H9 (cell line): ENCODE measurements around the gene TENM3. TPM values are rescaled to one million over a fixed set of nuclear protein-coding genes. Genes with fewer than 3 reads are reported as not detected.

ENCODE experiments used
- DNase-seq: peaks from one replicate; pipeline ENCODE4 v3.0.0-alpha.2; 2017
- H2AFZ ChIP-seq: one replicate; pipeline ENCODE4 v1.6.1; 2013; ENCODE audit warnings: mild to moderate bottlenecking, low read length, control low read depth, moderate library complexity
- H2AK5ac ChIP-seq: 2 replicates; pipeline ENCODE4 v1.6.1; 2013; ENCODE audit warnings: low read length, control low read depth, mixed read lengths; ENCODE audit not compliant: insufficient read length
- H2BK120ac ChIP-seq: one replicate; pipeline ENCODE4 v1.6.1; 2013; ENCODE audit warnings: low read depth, mild to moderate bottlenecking, low read length, control low read depth, inconsistent platforms; ENCODE audit not compliant: poor library complexity, severe bottlenecking
- H2BK12ac ChIP-seq: 2 replicates; pipeline ENCODE4 v1.6.1; 2013; ENCODE audit warnings: low read length, control low read depth, mixed read lengths, low read depth; ENCODE audit not compliant: insufficient read length
- H2BK15ac ChIP-seq: 2 replicates; pipeline ENCODE4 v1.6.1; 2013; ENCODE audit warnings: low read depth, low read length, control low read depth
- H2BK20ac ChIP-seq: one replicate; pipeline ENCODE4 v1.6.1; 2013; ENCODE audit warnings: low read depth, mild to moderate bottlenecking, low read length, control low read depth, inconsistent platforms; ENCODE audit not compliant: poor library complexity, severe bottlenecking
- H2BK5ac ChIP-seq: 2 replicates; pipeline ENCODE4 v1.6.1; 2013; ENCODE audit warnings: low read length, control low read depth, mixed read lengths; ENCODE audit not compliant: insufficient read length
- H3K14ac ChIP-seq: 2 replicates; pipeline ENCODE4 v1.6.1; 2013; ENCODE audit warnings: low read length, control low read depth; ENCODE audit not compliant: insufficient read depth
- H3K18ac ChIP-seq: 2 replicates; pipeline ENCODE4 v1.6.1; 2013; ENCODE audit warnings: low read depth, mild to moderate bottlenecking, mixed read lengths, low read length, control low read depth; ENCODE audit not compliant: insufficient read length
- H3K23ac ChIP-seq: 2 replicates; pipeline ENCODE4 v1.6.1; 2013; ENCODE audit warnings: low read length, control low read depth, mixed read lengths, low read depth; ENCODE audit not compliant: insufficient read length
- H3K23me2 ChIP-seq: 2 replicates; pipeline ENCODE4 v1.6.1; 2013; ENCODE audit warnings: low read depth, mild to moderate bottlenecking, mixed read lengths, low read length, control low read depth; ENCODE audit not compliant: insufficient read length, poor library complexity, severe bottlenecking
- H3K27ac ChIP-seq: 2 replicates; pipeline ENCODE4 v1.5.1; 2013; ENCODE audit warnings: low read length, control low read depth, mixed read lengths, low read depth; ENCODE audit not compliant: insufficient read length
- H3K27me3 ChIP-seq: 2 replicates; pipeline ENCODE4 v1.6.1; 2013; ENCODE audit warnings: low read length, control low read depth, inconsistent platforms; ENCODE audit not compliant: insufficient read depth
- H3K4ac ChIP-seq: 2 replicates; pipeline ENCODE4 v1.6.1; 2013; ENCODE audit warnings: low read depth, mild to moderate bottlenecking, control low read depth, inconsistent platforms, low read length, moderate library complexity
- H3K4me1 ChIP-seq: 2 replicates; pipeline ENCODE4 v1.6.1; 2013; ENCODE audit warnings: low read length, control low read depth, inconsistent platforms; ENCODE audit not compliant: insufficient read depth
- H3K4me2 ChIP-seq: 2 replicates; pipeline ENCODE4 v1.6.1; 2013; ENCODE audit warnings: low read length, control low read depth, mixed read lengths; ENCODE audit not compliant: insufficient read length, insufficient read depth
- H3K56ac ChIP-seq: 2 replicates; pipeline ENCODE4 v1.6.1; 2013; ENCODE audit warnings: low read depth, mild to moderate bottlenecking, mixed read lengths, low read length, control low read depth; ENCODE audit not compliant: insufficient read length
- H3K79me1 ChIP-seq: 2 replicates; pipeline ENCODE4 v1.6.1; 2013; ENCODE audit warnings: low read depth, mild to moderate bottlenecking, moderate library complexity, low read length, control low read depth, inconsistent platforms; ENCODE audit not compliant: insufficient read depth, poor library complexity, severe bottlenecking
- H3K79me2 ChIP-seq: 2 replicates; pipeline ENCODE4 v1.6.1; 2013; ENCODE audit warnings: low read length, control low read depth, inconsistent platforms; ENCODE audit not compliant: insufficient read depth
- H3K9ac ChIP-seq: 2 replicates; pipeline ENCODE4 v1.6.1; 2013; ENCODE audit warnings: low read length, control low read depth, mixed read lengths; ENCODE audit not compliant: insufficient read length; ENCODE audit errors: extremely low read depth
- H3K9me3 ChIP-seq: one replicate; pipeline ENCODE4 v1.6.1; 2013; ENCODE audit warnings: low read depth, low read length, inconsistent platforms; ENCODE audit not compliant: control insufficient read depth
- H3T11ph ChIP-seq: one replicate; pipeline ENCODE4 v1.6.1; 2013; ENCODE audit warnings: mild to moderate bottlenecking, low read length, control low read depth, inconsistent platforms
- H4K20me1 ChIP-seq: one replicate; pipeline ENCODE4 v1.6.1; 2013; ENCODE audit not compliant: control insufficient read depth, insufficient read length, insufficient read depth
- H4K5ac ChIP-seq: 2 replicates; pipeline ENCODE4 v1.6.1; 2013; ENCODE audit warnings: low read depth, mild to moderate bottlenecking, mixed read lengths, low read length, control low read depth; ENCODE audit not compliant: insufficient read length
- H4K8ac ChIP-seq: replicated peaks from 2 replicates; pipeline ENCODE4 v1.6.1; 2013; ENCODE audit warnings: low read length, control low read depth, mixed read lengths, low read depth; ENCODE audit not compliant: insufficient read length
- H4K91ac ChIP-seq: 2 replicates; pipeline ENCODE4 v1.6.1; 2013; ENCODE audit warnings: low read depth, mild to moderate bottlenecking, moderate library complexity, mixed read lengths, low read length, control low read depth; ENCODE audit not compliant: insufficient read length
- H3K27ac Mint-ChIP-seq, 3 experiments: 2 replicates in 2 of 3; 3 replicates in 1 of 3; pipeline ENCODE4 v1.8.0; 2020 to 2021; ENCODE audit warnings: mixed read lengths in 3 of 3, mild to moderate bottlenecking in 1 of 3, moderate library complexity in 1 of 3
- H3K27me3 Mint-ChIP-seq: 2 replicates; pipeline ENCODE4 v1.8.0; 2021; ENCODE audit warnings: low read depth, mild to moderate bottlenecking, moderate library complexity, mixed read lengths
- H3K36me3 Mint-ChIP-seq, 3 experiments: 2 replicates in 2 of 3; 3 replicates in 1 of 3; pipeline ENCODE4 v1.8.0; 2020 to 2021; ENCODE audit warnings: low read depth in 3 of 3, mixed read lengths in 3 of 3; ENCODE audit not compliant: insufficient read depth in 1 of 3
- H3K4me1 Mint-ChIP-seq, 2 experiments: 2 replicates each; pipeline ENCODE4 v1.8.0; 2020; ENCODE audit warnings: mixed read lengths in 2 of 2
- H3K4me3 Mint-ChIP-seq, 2 experiments: 2 replicates in 1 of 2; 3 replicates in 1 of 2; pipeline ENCODE4 v1.8.0; 2020 to 2021; ENCODE audit warnings: mild to moderate bottlenecking in 2 of 2, mixed read lengths in 2 of 2, moderate library complexity in 1 of 2
- H3K9me3 Mint-ChIP-seq, 2 experiments: 2 replicates in 1 of 2; 3 replicates in 1 of 2; pipeline ENCODE4 v1.8.0; 2020; ENCODE audit warnings: mild to moderate bottlenecking in 2 of 2, mixed read lengths in 2 of 2, moderate library complexity in 1 of 2
- CTCF ChIP-seq: fragments of 200-600 bp; sonication (generic); conservative IDR thresholded peaks from 3 replicates; pipeline ENCODE4 v1.8.0; 2021; ENCODE audit warnings: antibody characterized with exemption, mild to moderate bottlenecking
- WGBS: extraction: QIAGEN DNeasy Blood & Tissue Kit; methylation state at CpG from one replicate; pipeline ENCODE4 v1.1.7; 2013; ENCODE audit warnings: missing lambda C conversion rate, low lambda C conversion rate, mixed read lengths; ENCODE audit not compliant: insufficient read length; ENCODE audit errors: extremely low coverage; 5-methylcytosine and 5-hydroxymethylcytosine counted together
- total RNA-seq: library from RNA; stranded (reverse); gene quantifications from 2 replicates; pipeline ENCODE4 v1.2.1, GENCODE V29; 2021

Gene TENM3
- total RNA-seq, 1 experiment from 2014 or later, result 49.6 TPM

GRCh38 chr4:182245541-182246215 lies 2.5 kb downstream of the TENM3 start:
- Histone ChIP-seq H3K23ac (no peak overlapping the region), H3K4ac (no peak overlapping the region), H3K9ac (no peak overlapping the region), H3K79me2 (peaks cover 2% of the 10 kb centered on the region; the same call in 1 of the 2 replicates), H4K91ac (no peak overlapping the region), H2BK5ac (no peak overlapping the region), H3K27ac (no peak overlapping the region), H3K79me1 (peaks cover 2% of the 10 kb centered on the region), H3K56ac (no peak overlapping the region), H3T11ph (no peak overlapping the region), H4K8ac (no peak overlapping the region), H2BK20ac (no peak overlapping the region), H3K27me3 (no peaks in the 10 kb centered on the region), H2BK120ac (no peak overlapping the region), H2BK12ac (no peak overlapping the region), H2AFZ (no peak overlapping the region), H3K14ac (no peak overlapping the region), H3K4me1 (peaks cover 9% of the 10 kb centered on the region; the same call in 1 of the 2 replicates), H3K9me3 (no peaks in the 10 kb centered on the region), H2BK15ac (no peak overlapping the region), H2AK5ac (no peak overlapping the region), H4K5ac (no peak overlapping the region), H3K23me2 (no peaks in the 10 kb centered on the region), H3K18ac (no peak overlapping the region), H4K20me1 (no peaks in the 10 kb centered on the region), H3K4me2 (no peak overlapping the region)
- DNase-seq, result no peak
- Mint-ChIP-seq H3K36me3 (peaks cover 4 to 18% (median 14%) of the 10 kb centered on the region in 3 experiments), H3K4me1 (peaks cover 35 to 39% of the 10 kb centered on the region in 2 experiments), H3K27ac (peak overlapping the region; percentile 28 to 64 (median 57); a peak in 5 of 7 replicates), H3K9me3 (peaks cover 0 to 2% of the 10 kb centered on the region in 2 experiments; a peak in 2 of 5 replicates), H3K4me3 (no peak overlapping the region), H3K27me3 (no peaks in the 10 kb centered on the region)
- TF ChIP-seq CTCF, result no peak
- WGBS, result no CpG with 5 or more reads among the region's 10 CpGs
